Suppressor macrophage treated with lipopolysaccharide for 4 hours (primary cell): ENCODE data around the gene FOXC1.
A peak's percentile ranks its signal among the peaks of the same experiment; 100 is the strongest.

ENCODE experiments used
- DNase-seq: peaks from one replicate; pipeline ENCODE4 v3.0.0-alpha.2; 2020

FOXC1 gene

GRCh38 chr6:1600063-1600763 is 9.5 kb upstream of the FOXC1 start:
- DNase-seq = no peak

- no peak for DNase-seq
These were observed 9.0 kb upstream of the FOXC1 start for GRCh38 chr6:1600764-1601157.

GRCh38 chr6:1601158-1602048 is 8.3 kb upstream of the FOXC1 start:
- no peak for DNase-seq

- DNase-seq = no peak
These were observed 7.5 kb upstream of the FOXC1 start for GRCh38 chr6:1602049-1602713.

- no peak for DNase-seq
These were observed 6.0 kb upstream of the FOXC1 start for GRCh38 chr6:1603708-1604107.

GRCh38 chr6:1604158-1605003 is 5.3 kb upstream of the FOXC1 start:
- peak; percentile 89 for DNase-seq

- DNase-seq = no peak
These were observed 4.5 kb upstream of the FOXC1 start for GRCh38 chr6:1605004-1605892.

GRCh38 chr6:1605893-1606779 is 3.6 kb upstream of the FOXC1 start:
- no peak for DNase-seq

- no peak for DNase-seq
These were observed 2.8 kb upstream of the FOXC1 start for GRCh38 chr6:1606780-1607515.

- DNase-seq = no peak
These were observed 2.0 kb upstream of the FOXC1 start for GRCh38 chr6:1607516-1608221.

- DNase-seq = no peak
These were observed 1.3 kb upstream of the FOXC1 start for GRCh38 chr6:1608222-1609040.

GRCh38 chr6:1609041-1609647 is 571 bp upstream of the FOXC1 start:
- DNase-seq = no peak

- peak; percentile 34 for DNase-seq
These were observed 994 bp downstream of the FOXC1 start for GRCh38 chr6:1610497-1611321.

- no peak for DNase-seq
These were observed 1.5 kb downstream of the FOXC1 start for GRCh38 chr6:1611322-1611571.

- no peak for DNase-seq
These were observed 2.0 kb downstream of the FOXC1 start for GRCh38 chr6:1611572-1612298.

- no peak for DNase-seq
These were observed 2.7 kb downstream of the FOXC1 start for GRCh38 chr6:1612299-1612973.
